Adrenal gland (tissue), 5 donors: Measurements from ENCODE around the gene ADPRHL1.

Experiments used
- CTCF ChIP-seq, 6 experiments: fragments of 450-650 bp in 4 of 6; fragments of 200-600 bp in 2 of 6; sonication (generic) in 1 of 6; IDR thresholded peaks; 1 replicate in 5 of 6; 2 replicates in 1 of 6; pipeline versions ENCODE4 v1.5.1 to v1.8.0; 2016 to 2021; ENCODE audit warnings: antibody characterized with exemption in 6 of 6, mild to moderate bottlenecking in 2 of 6, moderate library complexity in 1 of 6
- POLR2A ChIP-seq, 2 donors: fragments of 450-650 bp; IDR thresholded peaks; one replicate each; pipeline ENCODE4 v1.6.1; 2017; ENCODE audit warnings: antibody characterized with exemption in 2 of 2, mild to moderate bottlenecking in 2 of 2, moderate library complexity in 1 of 2
- donor health status: DM: no; HTN: no; CAD: no.

GRCh38 chr13:113489549-113490495 lies 36.5 kb upstream of the ADPRHL1 start:
- TF ChIP-seq CTCF (IDR thresholded peaks at IDR 0.05) (no peak), POLR2A (IDR thresholded peaks at IDR 0.05) (no peak)
